Left ventricle myocardium inferior (tissue), 1 donor: ENCODE results near the gene MAP4. TPM values are rescaled to one million over a fixed set of nuclear protein-coding genes. Genes with fewer than 3 reads are reported as not detected.

Experiments used
- DNase-seq: peaks from one replicate; pipeline ENCODE4 v3.0.0-alpha.2; 2020
- H3K27ac ChIP-seq: fragments of 200-600 bp; replicated peaks from 2 replicates; pipeline ENCODE4 v1.8.0; 2021
- H3K27me3 ChIP-seq: fragments of 200-600 bp; 2 replicates; pipeline ENCODE4 v1.8.0; 2021; ENCODE audit warnings: low read depth
- H3K36me3 ChIP-seq: fragments of 200-600 bp; 2 replicates; pipeline ENCODE4 v1.8.0; 2021
- H3K4me1 ChIP-seq: fragments of 200-600 bp; 2 replicates; pipeline ENCODE4 v1.8.0; 2021
- H3K4me3 ChIP-seq: fragments of 200-600 bp; 2 replicates; pipeline ENCODE4 v1.8.0; 2021; ENCODE audit warnings: mild to moderate bottlenecking, moderate library complexity
- H3K9me3 ChIP-seq: fragments of 200-600 bp; replicated peaks from 2 replicates; pipeline ENCODE4 v1.8.0; 2021
- CTCF ChIP-seq: fragments of 200-600 bp; IDR thresholded peaks from 2 replicates; pipeline ENCODE4 v1.8.0; 2021; ENCODE audit warnings: antibody characterized with exemption, mild to moderate bottlenecking, borderline replicate concordance
- intact Hi-C: fragments of 100-400 bp; cut with micrococcal nuclease; formaldehyde crosslinking; loops from one replicate; pipeline ENCODE4 v1.11.0; 2022
- total RNA-seq: library from RNA; stranded (reverse); fragmentation: NEBNext Ultra II Directional; extraction: Animal tissue kit (Norgen Biotek cat#: 25700); gene quantifications from one replicate; pipeline ENCODE4 v1.2.1, GENCODE V29; 2021
- donor health status: DM: no; HTN: yes; CAD: no; lungs with severe emphysema.

The MAP4 gene
- total RNA-seq, 1 donor from 2014 or later = 662 TPM

DNA sequence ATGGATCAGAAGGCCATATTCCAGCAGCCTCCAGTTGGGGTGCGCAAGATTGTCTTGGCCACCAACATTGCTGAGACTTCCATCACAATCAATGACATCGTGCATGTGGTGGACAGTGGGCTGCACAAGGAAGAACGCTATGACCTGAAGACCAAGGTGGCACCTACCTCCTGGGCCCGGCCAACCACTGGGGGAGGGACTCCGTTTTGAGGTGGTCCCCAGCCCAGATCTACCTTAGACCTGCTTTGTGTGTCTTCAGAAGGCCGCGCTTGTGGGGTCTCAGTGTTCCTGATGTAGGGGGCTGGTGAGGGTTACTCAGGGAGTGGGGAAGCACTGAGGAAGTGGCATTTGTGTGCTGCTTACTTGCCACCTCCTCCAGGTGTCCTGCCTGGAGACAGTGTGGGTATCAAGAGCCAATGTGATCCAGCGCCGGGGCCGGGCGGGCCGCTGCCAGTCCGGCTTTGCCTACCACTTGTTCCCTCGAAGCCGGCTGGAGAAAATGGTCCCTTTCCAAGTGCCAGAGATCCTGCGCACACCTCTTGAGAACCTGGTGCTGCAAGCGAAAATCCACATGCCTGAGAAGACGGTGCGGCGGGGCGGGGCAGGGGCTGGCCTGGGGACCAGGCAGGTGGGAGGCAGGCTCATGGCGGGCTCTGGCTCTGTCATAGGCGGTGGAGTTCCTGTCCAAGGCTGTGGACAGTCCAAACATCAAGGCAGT is 168.3 kb downstream of the MAP4 start:
- H3K4me3 ChIP-seq = no peak overlapping the region
- H3K4me1 ChIP-seq = no peaks in the 10 kb centered on the region
- H3K9me3 ChIP-seq = no peaks in the 10 kb centered on the region
- no peaks in the 10 kb centered on the region for H3K27me3 ChIP-seq
- intact Hi-C loops = no loop called here
- H3K27ac ChIP-seq = no peak overlapping the region
- TF ChIP-seq CTCF = no peak
- peaks cover 97% of the 10 kb centered on the region for H3K36me3 ChIP-seq
- no peak for DNase-seq

DNA sequence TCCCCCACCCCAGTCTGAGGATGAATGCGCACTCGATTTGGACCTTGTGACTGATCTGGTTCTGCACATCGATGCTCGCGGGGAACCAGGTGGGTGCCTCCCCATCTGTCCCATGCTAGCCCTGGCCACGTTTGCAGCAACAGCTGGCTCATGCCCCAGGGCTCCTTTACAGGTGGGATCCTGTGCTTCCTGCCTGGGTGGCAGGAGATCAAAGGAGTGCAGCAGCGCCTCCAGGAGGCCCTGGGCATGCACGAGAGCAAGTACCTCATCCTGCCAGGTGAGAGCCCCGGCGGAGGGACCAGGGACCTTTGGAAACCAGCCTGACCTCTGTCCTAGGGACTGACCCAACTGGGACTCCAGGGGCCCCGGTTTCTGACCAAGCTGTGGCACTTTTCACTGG is 169.0 kb downstream of the MAP4 start:
- no peak for DNase-seq
- H3K36me3 ChIP-seq = peaks cover 97% of the 10 kb centered on the region
- H3K4me1 ChIP-seq = no peaks in the 10 kb centered on the region
- TF ChIP-seq CTCF = no peak
- intact Hi-C loops = no loop called here
- no peak overlapping the region for H3K4me3 ChIP-seq
- no peak overlapping the region for H3K27ac ChIP-seq
- no peaks in the 10 kb centered on the region for H3K9me3 ChIP-seq
- no peaks in the 10 kb centered on the region for H3K27me3 ChIP-seq

DNA sequence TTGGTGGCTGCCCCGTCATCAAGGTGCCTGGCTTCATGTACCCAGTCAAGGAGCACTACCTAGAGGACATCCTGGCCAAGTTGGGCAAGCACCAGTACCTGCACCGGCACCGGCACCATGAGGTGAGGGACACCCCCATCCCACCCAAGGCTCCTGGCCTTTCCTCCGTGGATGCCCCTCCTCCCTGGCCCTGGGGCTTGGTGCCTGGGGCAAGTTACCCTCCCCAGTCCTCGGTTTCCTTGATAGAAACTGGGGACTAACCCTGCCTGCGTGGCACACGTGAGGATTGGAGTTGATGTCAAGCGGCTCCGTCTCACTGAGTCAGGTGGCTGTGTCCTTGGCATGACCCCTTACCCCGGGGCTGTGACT is 169.4 kb downstream of the MAP4 start:
- Histone ChIP-seq H3K9me3 (no peaks in the 10 kb centered on the region), H3K27ac (no peak overlapping the region), H3K4me1 (no peaks in the 10 kb centered on the region), H3K36me3 (peaks cover 97% of the 10 kb centered on the region), H3K4me3 (no peak overlapping the region), H3K27me3 (no peaks in the 10 kb centered on the region)
- DNase-seq = no peak
- intact Hi-C loops = no loop called here
- TF ChIP-seq CTCF = no peak

DNA sequence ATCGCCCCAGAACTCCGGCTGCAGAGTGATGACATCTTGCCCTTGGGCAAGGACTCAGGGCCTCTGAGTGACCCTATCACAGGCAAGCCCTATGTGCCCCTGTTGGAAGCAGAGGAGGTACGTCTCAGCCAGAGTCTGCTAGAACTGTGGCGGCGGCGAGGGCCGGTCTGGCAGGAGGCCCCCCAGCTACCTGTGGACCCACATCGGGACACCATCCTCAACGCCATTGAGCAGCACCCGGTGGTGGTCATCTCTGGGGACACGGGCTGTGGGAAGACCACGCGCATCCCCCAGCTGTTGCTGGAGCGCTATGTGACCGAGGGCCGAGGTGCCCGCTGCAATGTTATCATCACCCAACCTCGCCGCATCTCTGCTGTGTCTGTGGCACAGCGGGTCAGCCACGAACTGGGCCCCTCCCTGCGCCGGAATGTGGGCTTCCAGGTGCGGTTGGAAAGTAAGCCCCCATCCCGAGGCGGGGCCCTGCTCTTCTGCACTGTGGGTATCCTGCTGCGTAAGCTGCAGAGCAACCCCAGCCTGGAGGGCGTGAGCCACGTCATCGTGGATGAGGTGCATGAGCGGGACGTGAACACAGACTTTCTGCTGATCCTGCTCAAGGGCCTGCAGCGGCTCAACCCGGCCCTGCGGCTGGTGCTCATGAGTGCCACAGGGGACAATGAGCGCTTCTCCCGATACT is 169.9 kb downstream of the MAP4 start:
- Histone ChIP-seq H3K9me3 (no peaks in the 10 kb centered on the region), H3K4me3 (no peak overlapping the region), H3K4me1 (no peaks in the 10 kb centered on the region), H3K27me3 (no peaks in the 10 kb centered on the region), H3K36me3 (peaks cover 99% of the 10 kb centered on the region), H3K27ac (no peak overlapping the region)
- no peak for TF ChIP-seq CTCF
- intact Hi-C loops = no loop called here
- no peak for DNase-seq

DNA sequence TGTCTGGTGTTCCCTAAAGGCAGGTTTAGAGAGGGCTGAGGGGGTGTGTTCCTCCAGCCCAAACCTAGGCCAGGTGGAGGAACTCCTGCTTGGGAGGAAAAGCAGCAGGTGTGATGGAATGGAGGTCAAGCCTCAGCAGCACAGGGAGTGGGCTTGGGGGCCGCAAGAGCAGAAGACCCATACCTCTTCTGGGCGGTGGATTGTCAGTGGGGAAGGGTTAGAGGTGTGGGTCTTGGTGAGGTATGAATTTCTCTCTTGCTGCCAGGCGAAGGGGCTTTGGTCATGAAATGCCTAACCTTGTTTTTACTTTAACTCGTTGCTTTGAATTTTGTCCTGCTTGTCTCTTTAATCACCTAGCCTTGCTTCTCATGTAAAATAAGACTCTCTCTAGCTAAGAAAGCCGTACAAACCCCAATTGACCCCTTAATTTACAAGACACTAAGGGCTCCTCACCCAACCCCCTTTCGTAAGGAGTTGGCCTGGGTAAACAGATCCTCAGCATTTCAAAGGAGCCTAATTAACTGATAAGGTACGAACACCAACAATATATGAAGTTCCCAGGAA is 174.3 kb downstream of the MAP4 start:
- Histone ChIP-seq H3K9me3 (no peaks in the 10 kb centered on the region), H3K27ac (no peak overlapping the region), H3K4me3 (no peak overlapping the region), H3K27me3 (no peaks in the 10 kb centered on the region), H3K36me3 (peaks cover 86% of the 10 kb centered on the region), H3K4me1 (peaks cover 18% of the 10 kb centered on the region)
- DNase-seq = no peak
- intact Hi-C loops = no loop called here
- TF ChIP-seq CTCF = no peak
